Peyer's patch (tissue), 4 donors: ENCODE measurements around the gene MET.

Source experiments
- CTCF ChIP-seq, 6 experiments: fragments of 450-650 bp in 4 of 6; fragments of 200-600 bp in 2 of 6; sonication (generic) in 1 of 6; IDR thresholded peaks; one replicate each; pipeline ENCODE4 v1.5.1; 2017 to 2019; ENCODE audit warnings: antibody characterized with exemption in 6 of 6, mild to moderate bottlenecking in 3 of 6, moderate library complexity in 1 of 6
- POLR2A ChIP-seq, 2 donors: fragments of 450-650 bp; IDR thresholded peaks; one replicate each; pipeline ENCODE4 v1.5.1; 2017; ENCODE audit warnings: antibody characterized with exemption in 2 of 2, mild to moderate bottlenecking in 2 of 2, moderate library complexity in 2 of 2

- TF ChIP-seq CTCF (IDR thresholded peaks at IDR 0.05) (no peak), POLR2A (IDR thresholded peaks at IDR 0.05) (peak in 1 of 2 donors; percentile 31)
Measured at GRCh38 chr7:116629051-116629463, 42.9 kb upstream of the MET start.
